WTC11 (cell line): ENCODE results near the gene RNF208. TPM values are rescaled to one million over a fixed set of nuclear protein-coding genes. Genes with fewer than 3 reads are reported as not detected.

Experiments used
- ATAC-seq: fragments of 200-7000 bp; cut with Tn5 transposase; 2 replicates; pipeline ENCODE4 v1.10.0; 2021; ENCODE audit warnings: mild to moderate bottlenecking, moderate library complexity
- CTCF ChIA-PET: fragments of 300-600 bp; sonication (Branson Sonifier 250); formaldehyde crosslinking; loops from one replicate; lab custom pipeline; 2021; ENCODE audit warnings: antibody characterized with exemption; lab: Charles Lee
- POLR2A ChIA-PET: fragments of 350-600 bp; sonication (Branson Sonifier 250); formaldehyde crosslinking; loops from one replicate; lab custom pipeline; 2021; ENCODE audit warnings: antibody characterized with exemption; lab: Charles Lee
- DNase-seq: peaks from one replicate; pipeline ENCODE4 v3.0.0; 2021; ENCODE audit warnings: low spot score
- H3K27ac Mint-ChIP-seq: 2 replicates; pipeline ENCODE4 v1.8.0; 2021; ENCODE audit warnings: mixed read lengths
- H3K27me3 Mint-ChIP-seq: 2 replicates; pipeline ENCODE4 v1.8.0; 2021; ENCODE audit warnings: low read depth, mild to moderate bottlenecking, moderate library complexity, mixed read lengths
- H3K36me3 Mint-ChIP-seq: 2 replicates; pipeline ENCODE4 v1.8.0; 2021; ENCODE audit warnings: mixed read lengths
- H3K4me1 Mint-ChIP-seq: 2 replicates; pipeline ENCODE4 v1.8.0; 2022; ENCODE audit warnings: mixed read lengths
- H3K4me3 Mint-ChIP-seq: 2 replicates; pipeline ENCODE4 v1.8.0; 2021; ENCODE audit warnings: mild to moderate bottlenecking, moderate library complexity, mixed read lengths
- H3K9me3 Mint-ChIP-seq: 2 replicates; pipeline ENCODE4 v1.8.0; 2021; ENCODE audit warnings: mixed read lengths
- ARID4B ChIP-seq: sonication (generic); formaldehyde crosslinking; IDR thresholded peaks from 2 replicates; pipeline ENCODE4 v1.8.0; 2023; ENCODE audit warnings: missing genetic modification reagents, mild to moderate bottlenecking, borderline replicate concordance
- E2F4 ChIP-seq: sonication (generic); formaldehyde crosslinking; IDR thresholded peaks from 2 replicates; pipeline ENCODE4 v1.8.1; 2022; ENCODE audit warnings: low read depth, mild to moderate bottlenecking, moderate library complexity, missing genetic modification reagents, borderline replicate concordance
- FOXK1 ChIP-seq: sonication (generic); formaldehyde crosslinking; IDR thresholded peaks from 2 replicates; pipeline ENCODE4 v1.8.0; 2022; ENCODE audit warnings: mild to moderate bottlenecking, moderate library complexity, missing genetic modification reagents
- FOXP1 ChIP-seq: sonication (generic); formaldehyde crosslinking; IDR thresholded peaks from 2 replicates; pipeline ENCODE4 v1.8.0; 2022; ENCODE audit warnings: missing genetic modification reagents, mild to moderate bottlenecking, moderate library complexity, borderline replicate concordance
- JAZF1 ChIP-seq: fragments of 250-450 bp; sonication (Bioruptor Pico); IDR thresholded peaks from 2 replicates; pipeline ENCODE4 v1.9.0; 2021; ENCODE audit warnings: moderate library complexity, mild to moderate bottlenecking, inconsistent platforms
- JUN ChIP-seq: sonication (generic); formaldehyde crosslinking; IDR thresholded peaks from 2 replicates; pipeline ENCODE4 v1.8.0; 2023; ENCODE audit warnings: mild to moderate bottlenecking, missing genetic modification reagents
- MLX ChIP-seq: sonication (generic); formaldehyde crosslinking; IDR thresholded peaks from 2 replicates; pipeline ENCODE4 v1.8.1; 2023; ENCODE audit warnings: mild to moderate bottlenecking, missing genetic modification reagents, moderate library complexity
- NFE2L1 ChIP-seq: sonication (generic); formaldehyde crosslinking; IDR thresholded peaks from 2 replicates; pipeline ENCODE4 v1.8.1; 2023; ENCODE audit warnings: missing genetic modification reagents
- NFYB ChIP-seq: sonication (generic); formaldehyde crosslinking; conservative IDR thresholded peaks from 2 replicates; pipeline ENCODE4 v1.8.0; 2022; ENCODE audit warnings: low read depth, missing genetic modification reagents
- NR2C2 ChIP-seq: sonication (generic); formaldehyde crosslinking; IDR thresholded peaks from 2 replicates; pipeline ENCODE4 v1.8.0; 2022; ENCODE audit warnings: mild to moderate bottlenecking, missing genetic modification reagents
- PREB ChIP-seq: sonication (generic); formaldehyde crosslinking; IDR thresholded peaks from 2 replicates; pipeline ENCODE4 v1.8.1; 2022; ENCODE audit warnings: mild to moderate bottlenecking, missing genetic modification reagents, moderate library complexity, borderline replicate concordance
- SMAD3 ChIP-seq: sonication (generic); formaldehyde crosslinking; IDR thresholded peaks from 2 replicates; pipeline ENCODE4 v1.8.0; 2022; ENCODE audit warnings: missing genetic modification reagents, mild to moderate bottlenecking, borderline replicate concordance
- STAT6 ChIP-seq: sonication (generic); formaldehyde crosslinking; conservative IDR thresholded peaks from 2 replicates; pipeline ENCODE4 v1.8.1; 2023; ENCODE audit warnings: mild to moderate bottlenecking, low read depth, missing genetic modification reagents, moderate library complexity
- TEAD4 ChIP-seq: sonication (generic); formaldehyde crosslinking; IDR thresholded peaks from 2 replicates; pipeline ENCODE4 v1.8.0; 2022; ENCODE audit warnings: mild to moderate bottlenecking, missing genetic modification reagents
- USF2 ChIP-seq: sonication (generic); formaldehyde crosslinking; IDR thresholded peaks from 2 replicates; pipeline ENCODE4 v1.8.1; 2023; ENCODE audit warnings: mild to moderate bottlenecking, missing genetic modification reagents, moderate library complexity
- ZNF396 ChIP-seq: fragments of 250-450 bp; sonication (Bioruptor Pico); IDR thresholded peaks from 2 replicates; pipeline ENCODE4 v1.8.0; 2021; ENCODE audit warnings: mild to moderate bottlenecking, moderate library complexity, borderline replicate concordance
- ZNF532 ChIP-seq: fragments of 250-450 bp; sonication (Bioruptor Pico); IDR thresholded peaks from 2 replicates; pipeline ENCODE4 v1.9.0; 2021; ENCODE audit warnings: mild to moderate bottlenecking, borderline replicate concordance
- total RNA-seq: library from RNA; stranded (reverse); gene quantifications from 3 replicates; pipeline ENCODE4 v1.2.3, GENCODE V29; 2021

RNF208 gene
- total RNA-seq, 1 experiment from 2014 or later: 14.8 TPM

GRCh38 chr9:137264067-137264466, 42.0 kb upstream of the RNF208 start:
- no peak overlapping the region for H3K4me3 Mint-ChIP-seq
- H3K9me3 Mint-ChIP-seq: no peaks in the 10 kb centered on the region
- ATAC-seq (no peak), DNase-seq (no peak)
- TF ChIP-seq STAT6 (CRISPR knock-in tag) (no peak), SMAD3 (CRISPR knock-in tag) (no peak), TEAD4 (CRISPR knock-in tag) (no peak), FOXK1 (CRISPR knock-in tag) (no peak), NR2C2 (CRISPR knock-in tag) (no peak), MLX (CRISPR knock-in tag) (no peak), JUN (CRISPR knock-in tag) (no peak), ARID4B (CRISPR knock-in tag) (no peak), NFE2L1 (CRISPR knock-in tag) (no peak), NFYB (no peak), JAZF1 (CRISPR knock-in tag) (no peak), ZNF396 (CRISPR knock-in tag) (no peak), USF2 (CRISPR knock-in tag) (no peak)
- H3K36me3 Mint-ChIP-seq: peaks cover 13% of the 10 kb centered on the region
- H3K27me3 Mint-ChIP-seq: no peaks in the 10 kb centered on the region
- CTCF ChIA-PET: interaction anchor here (1.1 kb wide), 1 partner anchor 28 kb away, joined by 3 read pairs; no protein-coding TSS in a partner anchor
- POLR2A ChIA-PET: no interaction called here
- H3K27ac Mint-ChIP-seq: no peak overlapping the region
- H3K4me1 Mint-ChIP-seq: peaks cover 3% of the 10 kb centered on the region; the same call in 1 of the 2 replicates

GRCh38 chr9:137263506-137263905, 41.5 kb upstream of the RNF208 start:
- POLR2A ChIA-PET: no interaction called here
- TF ChIP-seq FOXP1 (CRISPR knock-in tag): no peak
- TF ChIP-seq E2F4 (CRISPR knock-in tag): no peak
- no peak for TF ChIP-seq FOXK1 (CRISPR knock-in tag)
- TF ChIP-seq ZNF532 (CRISPR knock-in tag): no peak
- TF ChIP-seq PREB (CRISPR knock-in tag): no peak

More at GRCh38 chr9:137263506-137263905, 41.5 kb upstream of the RNF208 start:
- H3K4me1 Mint-ChIP-seq: peaks cover 3% of the 10 kb centered on the region; the same call in 1 of the 2 replicates
- ATAC-seq (no peak), DNase-seq (no peak)
- H3K27me3 Mint-ChIP-seq: no peaks in the 10 kb centered on the region
- no peak overlapping the region for H3K4me3 Mint-ChIP-seq
- no peak overlapping the region for H3K27ac Mint-ChIP-seq
- CTCF ChIA-PET: interaction anchor here (1.5 to 1.7 kb wide), 2 partner anchors 10 to 19 kb away, joined by 4 to 6 read pairs; no protein-coding TSS in a partner anchor
- peaks cover 14% of the 10 kb centered on the region for H3K36me3 Mint-ChIP-seq
- H3K9me3 Mint-ChIP-seq: no peaks in the 10 kb centered on the region
